PFSK-1 (cell line): ENCODE data around the gene XPO1.

Experiments
- FOXP2 ChIP-seq: optimal IDR thresholded peaks from 2 replicates; pipeline ENCODE3; 2011; ENCODE audit warnings: borderline replicate concordance, control low read depth, inconsistent platforms; ENCODE audit not compliant: insufficient read depth; ENCODE audit errors: extremely low read length, extremely low read depth
- POLR2AphosphoS5 ChIP-seq: IDR thresholded peaks from 2 replicates; pipeline ENCODE4 v1.6.1; 2012; ENCODE audit warnings: low read depth, mild to moderate bottlenecking, control low read depth, low read length, moderate library complexity
- SIN3A ChIP-seq: IDR thresholded peaks from 2 replicates; pipeline ENCODE4 v1.6.1; 2012; ENCODE audit warnings: mild to moderate bottlenecking, low read length, moderate library complexity, borderline replicate concordance; ENCODE audit not compliant: insufficient read depth
- TAF1 ChIP-seq: IDR thresholded peaks from 2 replicates; pipeline ENCODE4 v1.6.1; 2012; ENCODE audit warnings: low read length, control low read depth, borderline replicate concordance; ENCODE audit not compliant: insufficient read depth
- TF ChIP-seq, protein P1 (sequence below), 2 experiments: IDR thresholded peaks; 2 replicates each; pipeline versions ENCODE4 v1.6.1 to v1.8.0; 2011 to 2012; ENCODE audit warnings: low read depth in 2 of 2, low read length in 2 of 2, control low read depth in 1 of 2, inconsistent platforms in 1 of 2, mild to moderate bottlenecking in 1 of 2, moderate library complexity in 1 of 2; ENCODE audit not compliant: insufficient read depth in 1 of 2

Gene XPO1

DNA sequence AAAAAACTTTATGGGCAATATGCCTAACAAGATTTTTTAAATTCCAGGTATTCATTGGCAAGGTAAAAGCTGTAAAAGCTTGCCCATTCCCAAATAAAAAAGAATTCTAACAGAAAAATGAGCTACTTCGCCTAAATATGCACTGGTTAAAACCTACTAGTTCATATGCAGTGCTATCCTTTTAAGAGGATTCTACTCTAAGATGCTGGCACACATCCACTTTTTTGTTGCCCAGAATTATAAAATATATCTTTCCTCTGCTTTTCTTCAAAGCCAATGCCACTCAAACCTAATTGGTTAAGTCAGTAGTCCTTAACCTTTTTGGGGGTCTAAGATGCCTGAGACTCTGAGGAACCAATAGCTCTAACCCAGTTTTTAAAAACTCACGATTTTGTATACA is 3.2 kb downstream of the XPO1 start:
- TF ChIP-seq FOXP2 (no peak), POLR2AphosphoS5 (no peak), TAF1 (no peak), SIN3A (no peak)
- TF ChIP-seq, protein P1, sequence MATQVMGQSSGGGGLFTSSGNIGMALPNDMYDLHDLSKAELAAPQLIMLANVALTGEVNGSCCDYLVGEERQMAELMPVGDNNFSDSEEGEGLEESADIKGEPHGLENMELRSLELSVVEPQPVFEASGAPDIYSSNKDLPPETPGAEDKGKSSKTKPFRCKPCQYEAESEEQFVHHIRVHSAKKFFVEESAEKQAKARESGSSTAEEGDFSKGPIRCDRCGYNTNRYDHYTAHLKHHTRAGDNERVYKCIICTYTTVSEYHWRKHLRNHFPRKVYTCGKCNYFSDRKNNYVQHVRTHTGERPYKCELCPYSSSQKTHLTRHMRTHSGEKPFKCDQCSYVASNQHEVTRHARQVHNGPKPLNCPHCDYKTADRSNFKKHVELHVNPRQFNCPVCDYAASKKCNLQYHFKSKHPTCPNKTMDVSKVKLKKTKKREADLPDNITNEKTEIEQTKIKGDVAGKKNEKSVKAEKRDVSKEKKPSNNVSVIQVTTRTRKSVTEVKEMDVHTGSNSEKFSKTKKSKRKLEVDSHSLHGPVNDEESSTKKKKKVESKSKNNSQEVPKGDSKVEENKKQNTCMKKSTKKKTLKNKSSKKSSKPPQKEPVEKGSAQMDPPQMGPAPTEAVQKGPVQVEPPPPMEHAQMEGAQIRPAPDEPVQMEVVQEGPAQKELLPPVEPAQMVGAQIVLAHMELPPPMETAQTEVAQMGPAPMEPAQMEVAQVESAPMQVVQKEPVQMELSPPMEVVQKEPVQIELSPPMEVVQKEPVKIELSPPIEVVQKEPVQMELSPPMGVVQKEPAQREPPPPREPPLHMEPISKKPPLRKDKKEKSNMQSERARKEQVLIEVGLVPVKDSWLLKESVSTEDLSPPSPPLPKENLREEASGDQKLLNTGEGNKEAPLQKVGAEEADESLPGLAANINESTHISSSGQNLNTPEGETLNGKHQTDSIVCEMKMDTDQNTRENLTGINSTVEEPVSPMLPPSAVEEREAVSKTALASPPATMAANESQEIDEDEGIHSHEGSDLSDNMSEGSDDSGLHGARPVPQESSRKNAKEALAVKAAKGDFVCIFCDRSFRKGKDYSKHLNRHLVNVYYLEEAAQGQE (IDR thresholded peaks at IDR 0.05; ENCODE audit: insufficient read depth in 1 of 2, low read depth in 2 of 2, low read length in 2 of 2), result no peak

DNA sequence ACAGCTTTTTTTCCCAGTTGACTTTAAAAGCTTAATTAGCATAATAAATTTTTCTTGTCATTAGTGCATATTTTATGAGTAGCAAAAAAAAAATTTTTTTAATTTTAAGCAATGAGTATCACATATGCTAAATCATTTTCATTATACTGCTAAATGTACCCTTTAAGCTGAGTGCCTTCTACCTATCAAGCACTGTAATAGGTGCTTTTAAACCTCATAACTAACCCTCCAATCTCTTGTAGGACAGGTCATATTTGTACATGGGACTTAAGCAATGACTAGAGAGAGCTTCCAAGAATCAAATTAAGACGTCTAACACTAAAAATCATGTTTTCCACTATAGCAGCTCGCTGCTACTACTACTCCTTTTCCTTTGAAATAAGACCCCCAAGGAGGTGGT is 7.4 kb downstream of the XPO1 start:
- TF ChIP-seq POLR2AphosphoS5, result no peak
- TF ChIP-seq FOXP2, result no peak
- no peak for TF ChIP-seq SIN3A

DNA sequence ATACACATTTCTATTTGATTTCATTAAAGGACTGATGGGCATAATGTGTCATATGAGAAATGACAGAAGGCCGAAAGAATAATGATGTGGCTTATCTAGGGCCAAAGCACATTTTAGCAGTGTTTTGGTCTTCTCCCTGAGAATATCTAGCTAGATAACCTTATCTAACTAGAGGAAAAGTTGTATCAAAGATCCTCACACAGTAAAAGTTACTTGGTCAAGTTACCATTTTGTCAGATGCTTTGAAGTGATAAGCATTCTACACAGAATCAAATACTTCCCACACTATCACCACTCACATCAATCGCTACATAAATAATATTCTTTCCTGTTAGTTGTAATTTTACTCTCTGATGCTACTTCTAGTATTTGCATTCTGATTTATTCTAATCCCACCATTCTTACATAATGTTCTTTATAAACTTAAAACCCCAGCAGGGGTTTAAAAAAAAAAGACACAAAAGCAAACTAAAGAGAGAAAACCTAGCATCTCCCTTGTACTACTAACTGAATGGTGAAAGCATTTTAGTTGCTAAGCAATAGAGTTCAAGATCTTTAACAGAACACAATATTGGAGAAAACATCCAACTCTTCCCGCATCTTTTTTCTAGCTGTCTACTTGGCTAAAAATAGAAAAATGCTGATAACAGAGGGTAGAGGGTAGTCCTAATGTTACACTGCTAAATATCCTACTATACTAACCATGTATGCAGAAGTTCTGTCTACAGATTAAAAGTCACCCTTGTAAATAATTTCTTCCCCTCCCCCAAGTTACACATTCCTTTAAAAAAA is 8.0 kb downstream of the XPO1 start:
- TF ChIP-seq, protein P1 (IDR thresholded peaks at IDR 0.05; ENCODE audit: insufficient read depth in 1 of 2, low read depth in 2 of 2, low read length in 2 of 2), result no peak
- TF ChIP-seq POLR2AphosphoS5, result no peak
- TF ChIP-seq TAF1, result no peak

DNA sequence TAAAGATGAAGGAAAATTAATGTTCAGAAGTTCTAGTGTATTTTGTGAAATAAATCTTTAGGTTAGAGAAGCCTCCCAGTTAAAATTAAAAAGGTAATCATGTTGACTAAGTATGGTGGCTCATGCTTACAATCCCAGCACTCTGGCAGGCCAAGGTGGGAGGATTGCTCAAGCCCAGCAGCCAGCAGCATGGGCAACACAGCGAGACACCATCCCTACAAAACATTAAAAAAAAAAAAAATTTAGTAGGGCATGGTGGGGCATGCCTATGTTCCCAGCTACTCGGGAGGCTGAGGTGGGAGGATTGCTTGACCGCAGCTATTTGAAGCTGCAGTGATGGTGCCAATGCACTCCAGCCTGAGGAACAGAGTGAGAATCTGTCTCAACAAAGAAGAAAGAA is 17.9 kb downstream of the XPO1 start:
- TF ChIP-seq POLR2AphosphoS5 (no peak), SIN3A (no peak), TAF1 (no peak), FOXP2 (no peak)
- TF ChIP-seq, protein P1 (IDR thresholded peaks at IDR 0.05; ENCODE audit: insufficient read depth in 1 of 2, low read depth in 2 of 2, low read length in 2 of 2), result no peak

DNA sequence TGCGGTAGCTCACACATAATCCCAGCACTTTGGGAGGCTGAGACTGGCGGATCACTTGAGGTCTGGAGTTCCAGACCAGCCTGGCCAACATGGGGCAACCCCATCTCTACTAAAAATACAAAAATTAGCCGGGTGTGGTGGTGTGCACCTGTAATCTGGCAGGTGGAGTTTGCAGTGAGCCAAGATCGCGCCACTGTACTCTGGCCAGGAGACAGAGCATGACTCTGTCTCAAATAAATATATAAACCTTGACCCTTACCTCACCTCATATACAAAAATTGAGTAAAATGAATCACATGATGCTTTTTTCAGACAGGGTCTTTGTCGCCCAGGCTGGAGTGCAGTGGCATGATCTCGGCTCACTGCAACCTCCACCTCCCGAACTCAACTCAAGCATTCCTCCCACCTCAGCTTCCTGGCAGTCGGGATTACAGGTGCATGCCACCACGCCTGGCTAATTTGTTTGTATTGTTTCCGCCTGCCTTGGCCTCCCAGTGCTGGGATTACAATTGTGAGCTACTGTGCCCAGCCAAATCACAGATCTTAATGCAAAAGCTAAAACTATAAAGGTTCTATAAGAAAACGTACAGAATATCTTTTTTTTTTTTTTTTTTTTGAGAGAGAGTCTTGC is 25.3 kb downstream of the XPO1 start:
- TF ChIP-seq POLR2AphosphoS5 (no peak), FOXP2 (no peak), SIN3A (no peak), TAF1 (no peak)
- TF ChIP-seq, protein P1 (IDR thresholded peaks at IDR 0.05; ENCODE audit: insufficient read depth in 1 of 2, low read depth in 2 of 2, low read length in 2 of 2), result no peak
